Measurements from ENCODE around the gene TGM2. TPM values are rescaled to one million over a fixed set of nuclear protein-coding genes. Genes with fewer than 3 reads are reported as not detected.
"Not testable (repeated sequence)": the region's sequence is repeated elsewhere in the genome, so short reads cannot be mapped to it uniquely, and the experiment has no call there.

Gene TGM2
- total RNA-seq, 2 donors from 2014 or later = 442 to 500 TPM

DNA sequence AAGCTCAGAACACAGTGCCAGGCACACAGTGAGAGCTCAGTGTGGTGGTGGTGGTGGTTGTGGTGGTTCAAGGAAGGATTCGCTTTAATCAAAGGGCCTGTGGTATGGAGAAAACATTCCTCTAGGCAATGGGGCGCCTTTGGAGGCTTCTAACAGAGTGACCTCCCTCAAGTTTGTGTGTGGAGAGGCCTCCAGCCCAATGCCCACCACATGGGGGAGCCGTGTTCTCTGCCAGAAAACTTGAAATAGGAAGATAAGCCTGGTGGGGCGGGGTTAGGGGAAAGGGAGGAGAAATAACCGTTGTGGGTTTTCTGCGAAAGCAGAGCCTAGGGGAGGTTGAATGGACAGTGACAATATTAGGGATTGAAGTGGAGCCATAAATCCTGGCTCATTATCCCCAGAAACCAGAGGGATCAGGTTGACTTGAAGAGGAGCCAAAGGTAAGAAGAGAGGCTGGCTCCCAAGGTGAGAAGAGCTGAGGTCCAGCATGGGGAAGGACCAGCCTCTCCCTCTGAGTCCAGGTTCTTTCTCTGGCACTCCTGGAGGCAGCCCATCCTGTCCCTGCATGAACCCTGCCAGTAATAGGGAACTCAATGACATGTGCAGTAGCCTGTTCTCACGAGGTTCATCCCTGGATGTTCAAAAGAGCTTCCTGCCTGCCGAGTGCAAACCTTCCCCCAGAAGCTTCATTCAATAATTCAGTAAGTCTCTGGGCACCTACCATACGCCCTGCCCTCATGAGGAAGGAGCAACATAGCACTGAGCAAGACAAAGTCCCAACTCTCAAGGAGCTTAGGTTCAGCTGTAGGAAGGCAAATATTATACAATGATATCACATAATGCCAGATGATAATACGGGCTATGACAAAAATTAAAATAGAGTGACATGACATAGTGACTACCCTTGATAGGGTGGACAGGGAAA lies 51.4 kb downstream of the TGM2 start:
- intact Hi-C loops (cut with DNase I) = no loop called here
- DNase-seq (ENCODE audit: low spot score) = no peak

DNA sequence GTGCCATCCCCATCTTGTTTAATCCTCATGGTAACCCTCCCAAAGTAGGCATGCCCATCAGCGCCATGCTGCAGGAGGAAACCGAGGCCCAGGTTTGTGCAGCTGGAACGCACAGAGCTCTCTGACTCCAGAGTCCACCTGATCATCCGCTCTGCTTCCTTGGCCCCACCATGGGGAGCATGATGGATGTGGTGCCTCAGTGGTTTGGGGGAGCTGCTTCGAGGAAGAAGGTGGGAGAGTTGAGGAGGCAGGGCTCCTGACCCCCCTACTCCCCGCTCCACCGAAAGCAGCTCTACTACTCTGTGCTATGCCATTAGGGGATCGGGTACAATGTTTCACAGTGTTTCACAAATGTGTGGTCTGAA lies 52.2 kb downstream of the TGM2 start:
- intact Hi-C loops (cut with DNase I) = no loop called here
- no peak for DNase-seq (ENCODE audit: low spot score)

- intact Hi-C loops (cut with DNase I) = no loop called here
- no peak for DNase-seq (ENCODE audit: low spot score)
Observed at GRCh38 chr20:38112261-38112929, 52.7 kb downstream of the TGM2 start.

- intact Hi-C loops (cut with DNase I) = no loop called here
- DNase-seq (ENCODE audit: low spot score) = no peak
Observed at GRCh38 chr20:38111366-38112232, 53.5 kb downstream of the TGM2 start.

DNA sequence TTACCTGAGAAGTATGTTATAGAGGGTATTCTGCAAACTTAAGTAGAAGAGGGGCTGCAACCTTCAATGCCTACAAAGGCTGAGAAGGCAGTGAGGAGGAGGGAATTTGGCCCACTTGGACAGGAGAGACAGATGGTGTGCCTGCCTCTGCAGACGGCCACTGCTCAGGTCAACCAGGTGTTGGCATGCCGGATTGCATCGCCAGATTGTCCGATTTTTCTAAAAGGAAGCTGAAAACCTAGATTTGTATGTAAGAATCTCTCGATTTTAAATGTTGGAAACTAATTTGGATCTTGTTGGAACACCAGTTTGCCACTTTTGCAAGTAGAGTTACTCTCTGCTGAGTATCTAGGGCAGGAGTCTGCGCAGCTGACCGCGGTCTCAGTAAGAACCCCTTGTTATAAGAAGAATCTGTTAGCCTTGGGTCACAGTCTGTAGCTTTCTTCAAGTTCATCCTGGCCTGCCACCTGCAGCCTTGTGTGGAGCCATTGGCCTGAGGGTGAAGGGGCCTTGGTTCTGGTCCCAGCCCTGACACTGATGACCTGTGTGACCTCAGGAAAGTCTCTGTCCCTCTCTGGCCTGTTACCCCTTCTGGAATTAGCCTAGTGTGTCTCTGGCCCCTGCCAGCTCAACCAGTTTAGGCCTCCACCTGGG lies 54.4 kb downstream of the TGM2 start:
- DNase-seq (ENCODE audit: low spot score) = no peak
- intact Hi-C loops (cut with DNase I) = no loop called here

- peak; percentile 89 for DNase-seq (ENCODE audit: low spot score)
- intact Hi-C loops (cut with DNase I) = no loop called here
Observed at GRCh38 chr20:38109591-38110524, 55.2 kb downstream of the TGM2 start.

DNA sequence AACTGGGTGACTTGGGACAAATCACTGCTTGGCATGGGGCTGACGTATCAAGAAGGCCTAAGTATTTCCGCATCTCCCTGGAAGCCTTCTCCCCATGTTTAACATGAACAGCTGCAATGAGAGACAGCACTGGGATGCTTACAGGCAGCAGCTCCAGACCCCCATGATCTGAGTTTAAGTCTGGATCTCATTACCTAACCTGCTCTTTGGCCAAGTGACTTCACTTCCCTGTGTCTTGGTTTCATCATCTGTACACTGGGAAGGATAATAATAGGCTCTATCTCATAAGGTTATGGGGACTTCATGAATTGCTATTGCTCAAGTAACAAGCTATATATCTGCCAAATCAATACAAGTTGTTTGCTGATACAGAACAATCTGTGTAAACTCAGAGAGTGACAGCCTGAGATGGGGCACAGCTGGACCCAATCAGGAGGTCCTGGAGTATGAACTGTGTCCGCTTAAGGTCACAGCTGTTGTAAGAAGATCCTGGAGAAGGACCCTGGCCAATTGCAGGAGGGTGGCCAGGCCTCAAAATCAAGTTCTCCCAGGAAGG lies 56.0 kb downstream of the TGM2 start:
- no peak for DNase-seq (ENCODE audit: low spot score)
- intact Hi-C loops (cut with DNase I) = no loop called here

GRCh38 chr20:38108438-38108985 lies 56.6 kb downstream of the TGM2 start:
- intact Hi-C loops (cut with DNase I) = no loop called here

DNA sequence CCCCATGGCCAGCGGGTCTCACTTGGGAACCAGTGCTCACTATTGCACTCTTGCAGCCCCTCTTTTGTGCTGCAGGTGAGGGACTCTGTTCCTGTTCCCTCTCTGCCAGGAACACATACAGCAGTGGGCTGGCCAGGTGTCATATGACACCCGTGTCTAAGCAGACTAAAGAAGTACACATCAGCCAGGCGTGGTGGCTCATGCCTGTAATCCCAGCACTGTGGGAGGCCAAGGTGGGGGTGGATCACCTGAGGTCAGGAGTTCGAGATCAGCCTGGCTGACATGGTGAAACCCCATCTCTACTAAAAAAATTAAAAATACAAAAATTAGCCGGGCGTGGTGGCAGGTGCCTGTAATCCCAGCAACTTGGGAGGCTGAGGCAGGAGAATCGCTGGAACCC lies 57.2 kb downstream of the TGM2 start:
- intact Hi-C loops (cut with DNase I); DNase-seq (ENCODE audit: low spot score): not testable (repeated sequence)

More at GRCh38 chr20:38108438-38108985, 56.6 kb downstream of the TGM2 start:
- no peak for DNase-seq (ENCODE audit: low spot score)

DNA sequence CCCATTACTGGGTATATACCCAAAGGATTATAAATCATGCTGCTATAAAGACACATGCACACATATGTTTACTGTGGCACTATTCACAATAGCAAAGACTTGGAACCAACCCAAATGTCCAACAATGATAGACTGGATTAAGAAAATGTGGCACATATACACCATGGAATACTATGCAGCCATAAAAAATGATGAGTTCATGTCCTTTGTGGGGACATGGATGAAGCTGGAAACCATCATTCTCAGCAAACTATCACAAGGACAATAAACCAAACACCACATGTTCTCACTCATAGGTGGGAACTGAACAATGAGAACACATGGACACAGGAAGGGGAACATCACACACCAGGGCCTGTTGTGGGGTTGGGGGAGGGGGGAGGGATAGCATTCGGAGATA lies 57.7 kb downstream of the TGM2 start:
- intact Hi-C loops (cut with DNase I) = not testable (repeated sequence)

DNA sequence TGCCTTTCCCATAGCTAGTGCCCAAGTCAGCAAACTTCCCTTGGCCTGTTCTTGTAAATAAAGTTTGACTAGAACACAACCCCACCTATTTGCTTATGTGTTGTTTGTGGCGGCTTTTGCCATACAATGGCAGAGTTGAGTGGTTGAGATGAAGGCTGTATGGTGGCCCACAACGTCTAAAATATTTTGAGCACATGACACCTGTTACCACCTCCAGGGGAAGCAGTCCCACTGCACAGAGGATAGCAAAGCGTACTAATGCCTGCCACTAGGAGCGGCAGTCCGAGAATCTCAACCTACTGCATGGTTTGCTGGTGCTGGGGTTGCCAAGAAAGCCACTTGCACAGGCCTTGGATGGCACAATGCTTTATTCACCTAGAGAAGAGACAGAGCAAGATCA lies 58.6 kb downstream of the TGM2 start:
- intact Hi-C loops (cut with DNase I) = no loop called here
- DNase-seq (ENCODE audit: low spot score) = no peak

More for the DNA sequence above, 57.7 kb downstream of the TGM2 start:
- DNase-seq (ENCODE audit: low spot score) = not testable (repeated sequence)

- DNase-seq (ENCODE audit: low spot score) = no peak
- intact Hi-C loops (cut with DNase I) = no loop called here
Observed at GRCh38 chr20:38104285-38104684, 60.8 kb downstream of the TGM2 start.

DNA sequence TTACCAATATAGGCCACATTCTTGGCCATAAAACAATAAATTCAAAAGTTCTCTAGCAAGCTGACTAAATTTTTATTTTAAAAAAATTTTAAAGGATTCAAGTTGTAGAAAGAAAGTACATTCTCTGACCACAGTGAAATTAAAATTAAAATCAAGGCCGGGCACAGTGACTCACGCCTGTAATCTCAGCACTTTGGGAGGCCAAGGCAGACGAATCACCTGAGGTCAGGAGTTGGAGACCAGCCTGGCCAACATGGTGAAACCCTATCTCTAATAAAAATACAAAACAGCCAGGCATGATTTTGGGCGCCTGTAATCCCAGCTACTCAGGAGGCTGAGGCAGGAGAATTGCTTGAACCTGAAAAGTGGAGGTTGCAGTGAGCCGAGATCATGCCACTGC lies 62.9 kb downstream of the TGM2 start:
- DNase-seq (ENCODE audit: low spot score); intact Hi-C loops (cut with DNase I): not testable (repeated sequence)

GRCh38 chr20:38098952-38099351 lies 66.1 kb downstream of the TGM2 start:
- DNase-seq (ENCODE audit: low spot score) = no peak
- intact Hi-C loops (cut with DNase I) = no loop called here

GRCh38 chr20:38095017-38095686 lies 69.9 kb downstream of the TGM2 start:
- intact Hi-C loops (cut with DNase I) = no loop called here
- DNase-seq (ENCODE audit: low spot score) = no peak

DNA sequence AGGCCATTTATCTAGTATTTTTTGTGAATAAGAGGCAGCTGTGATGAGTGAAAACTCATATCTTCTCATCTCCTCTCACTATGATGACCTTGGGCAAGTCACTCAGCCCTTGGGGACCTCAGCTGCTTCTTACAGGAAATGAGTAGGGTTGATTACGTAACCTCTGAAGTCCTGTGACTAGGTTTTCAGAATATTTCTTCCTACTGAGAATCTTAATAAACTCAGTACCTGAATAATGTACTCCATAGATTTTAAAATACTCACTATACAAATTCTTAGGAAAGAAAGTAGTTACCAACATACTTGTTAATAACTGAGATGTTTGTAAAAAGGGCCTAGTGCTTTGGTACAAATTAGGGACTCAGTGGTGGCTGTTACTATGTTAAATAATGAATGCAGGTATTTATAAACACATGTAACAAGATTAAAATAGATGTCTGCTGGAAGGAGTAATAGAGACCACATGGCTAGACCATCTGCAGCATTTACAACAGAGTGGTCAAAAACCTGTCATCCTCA lies 70.6 kb downstream of the TGM2 start:
- intact Hi-C loops (cut with DNase I) = no loop called here
- no peak for DNase-seq (ENCODE audit: low spot score)

GRCh38 chr20:38093641-38094077 lies 71.4 kb downstream of the TGM2 start:
- DNase-seq (ENCODE audit: low spot score) = no peak
- intact Hi-C loops (cut with DNase I) = no loop called here

Measured in posterior vena cava (tissue), 2 donors.